Glomerular visceral epithelial cell (primary cell): ENCODE results near the gene PRTN3.
A peak's percentile ranks its signal among the peaks of the same experiment; 100 is the strongest.

Source experiments
- DNase-seq: peaks from one replicate; pipeline ENCODE4 v3.0.0-alpha.2; 2016; ENCODE audit errors: extremely low spot score

Gene PRTN3

DNA sequence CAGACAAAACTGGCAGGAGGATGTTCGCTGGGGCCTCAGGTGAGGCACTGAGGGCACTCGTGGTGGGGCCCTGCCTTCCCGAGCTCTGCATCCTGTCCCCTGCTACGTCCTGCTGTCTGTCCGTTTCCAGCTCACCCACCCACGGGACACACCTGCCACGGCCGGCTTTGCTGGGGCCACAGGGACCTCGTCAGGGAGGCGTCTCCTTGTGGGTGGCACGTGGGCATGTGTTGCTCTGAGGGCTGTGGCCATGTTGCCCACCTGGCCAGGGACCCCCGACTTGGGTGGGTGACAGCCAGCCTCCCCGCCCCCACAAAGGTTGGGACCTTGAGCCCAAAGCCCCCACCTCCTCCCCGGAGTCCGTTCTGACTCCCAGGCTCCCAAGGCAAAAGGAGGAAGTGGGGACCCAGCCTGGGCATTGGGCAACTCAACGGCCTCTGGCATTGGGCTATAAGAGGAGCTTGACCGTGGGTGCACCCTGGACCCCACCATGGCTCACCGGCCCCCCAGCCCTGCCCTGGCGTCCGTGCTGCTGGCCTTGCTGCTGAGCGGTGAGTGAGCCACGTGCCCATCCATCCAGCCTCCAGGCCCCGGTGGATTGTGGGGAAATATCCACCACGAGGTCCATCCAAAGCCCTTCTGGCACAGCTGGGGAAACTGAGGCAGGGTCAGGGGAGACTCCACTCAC, at the start of gene PRTN3:
TSS of gene PRTN3 (plus strand) at position 481 of the 688 bp plus-strand sequence. CDS start at position 491, 10 bp downstream.
- DNase-seq = no peak

DNA sequence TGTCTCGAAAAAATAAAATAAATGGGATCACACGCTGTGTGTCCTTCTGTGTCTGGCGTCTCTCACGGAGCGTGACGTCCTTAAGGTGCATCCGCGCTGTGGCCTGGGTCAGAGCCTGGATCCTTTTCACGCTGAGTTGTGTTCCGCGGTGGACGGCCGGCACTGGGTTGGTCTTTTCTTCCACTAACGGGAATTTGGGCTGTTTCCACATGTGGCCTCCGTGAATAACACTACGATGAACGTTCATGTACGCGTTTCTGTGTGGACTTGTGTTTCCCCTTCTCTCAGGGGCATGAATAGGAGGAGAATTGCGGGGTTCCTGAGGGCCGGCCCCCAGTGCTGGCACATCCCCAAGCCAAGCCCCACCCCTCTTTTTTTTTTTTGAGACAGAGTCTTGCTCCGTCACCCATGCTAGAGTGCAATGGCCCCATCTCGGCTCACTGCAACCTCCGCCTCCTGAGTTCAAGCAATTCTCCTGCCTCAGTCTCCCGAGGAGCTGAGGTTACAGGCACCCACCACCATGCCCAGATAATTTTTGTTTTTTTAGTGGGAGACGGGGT, 49.7 kb upstream of the PRTN3 start:
- DNase-seq = no peak

DNA sequence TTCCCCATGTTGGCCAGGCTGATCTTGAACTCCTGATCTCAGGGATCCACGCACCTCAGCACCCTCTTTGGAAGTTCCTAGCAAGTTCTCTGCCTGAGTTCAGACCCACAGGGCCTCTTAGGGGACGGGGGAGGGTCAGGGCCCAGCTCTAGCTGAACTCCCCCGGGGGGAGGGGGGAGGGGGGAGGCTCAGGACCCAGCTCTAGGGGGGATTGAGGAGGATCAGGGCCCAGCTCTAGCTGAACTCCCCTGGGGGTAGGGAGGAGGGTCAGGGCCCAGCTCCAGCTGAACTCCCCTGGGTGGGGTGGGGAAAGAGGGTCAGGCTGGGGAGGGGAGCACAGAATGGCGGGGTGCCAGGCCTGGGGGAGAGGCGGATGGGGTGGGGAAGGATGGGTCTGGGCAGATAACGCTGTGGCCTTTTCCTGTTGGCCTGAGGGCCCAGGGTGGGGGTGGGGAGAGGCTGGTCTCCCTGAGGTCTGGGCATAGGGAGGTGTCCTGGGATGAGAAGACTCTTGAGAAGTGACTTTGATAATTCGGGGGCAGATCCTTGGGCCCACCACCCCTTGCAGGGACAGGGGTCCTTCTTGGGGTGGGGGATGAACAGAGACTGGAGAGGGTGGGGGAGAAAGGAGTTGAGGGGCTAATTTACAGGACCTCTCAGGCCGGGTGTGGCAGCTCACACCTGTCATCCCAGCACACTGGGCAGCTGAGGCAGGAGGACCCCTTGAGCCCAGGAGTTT, 49.1 kb upstream of the PRTN3 start:
- no peak for DNase-seq

DNA sequence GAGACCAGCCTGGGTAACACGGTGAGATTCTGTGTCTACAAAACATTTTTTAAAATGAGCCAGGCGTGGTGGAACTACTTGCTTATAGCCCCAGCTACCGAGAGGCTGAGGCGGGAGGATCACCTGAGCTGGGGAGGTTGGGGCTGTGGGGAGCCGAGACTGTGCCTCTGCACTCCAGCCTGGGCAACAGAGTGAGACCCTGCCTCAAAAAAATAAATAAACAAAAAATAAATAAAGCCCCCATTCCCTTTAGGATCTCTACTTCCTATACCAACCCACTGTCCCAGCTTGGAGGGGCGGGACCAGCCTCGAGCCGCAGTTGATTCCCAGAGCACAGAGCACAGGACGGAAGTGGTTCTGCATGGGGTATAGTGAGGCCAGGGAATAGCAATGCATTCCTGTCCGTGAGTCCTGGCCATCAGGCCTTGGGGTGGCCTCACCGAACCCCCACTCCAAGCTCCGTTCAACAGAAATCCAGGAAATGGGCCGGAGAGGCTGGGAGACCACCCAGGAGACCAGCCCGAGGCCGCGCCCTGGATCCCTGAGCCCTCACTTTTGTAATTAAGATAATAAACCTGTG, 48.4 kb upstream of the PRTN3 start:
- no peak for DNase-seq

DNA sequence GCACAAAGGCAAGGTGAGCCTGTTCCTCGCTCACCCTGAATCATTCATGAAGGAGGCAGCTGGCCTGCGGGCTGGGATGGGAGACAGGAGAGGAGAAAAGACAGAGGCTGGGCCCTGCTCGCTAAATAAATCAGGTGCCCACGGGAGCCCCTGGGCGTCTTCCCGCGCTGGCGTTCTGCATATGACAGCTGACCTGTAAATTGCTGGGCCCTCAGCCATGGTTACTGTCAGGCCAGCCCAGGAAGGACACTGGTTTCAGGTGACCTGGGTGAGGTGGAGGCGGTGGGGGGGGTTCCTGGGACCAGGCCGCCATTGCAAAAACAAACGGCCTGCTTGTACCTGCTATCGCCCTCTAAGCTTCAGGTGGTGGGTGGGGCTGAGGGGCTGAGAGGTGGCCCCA, 47.0 kb upstream of the PRTN3 start:
- no peak for DNase-seq

DNA sequence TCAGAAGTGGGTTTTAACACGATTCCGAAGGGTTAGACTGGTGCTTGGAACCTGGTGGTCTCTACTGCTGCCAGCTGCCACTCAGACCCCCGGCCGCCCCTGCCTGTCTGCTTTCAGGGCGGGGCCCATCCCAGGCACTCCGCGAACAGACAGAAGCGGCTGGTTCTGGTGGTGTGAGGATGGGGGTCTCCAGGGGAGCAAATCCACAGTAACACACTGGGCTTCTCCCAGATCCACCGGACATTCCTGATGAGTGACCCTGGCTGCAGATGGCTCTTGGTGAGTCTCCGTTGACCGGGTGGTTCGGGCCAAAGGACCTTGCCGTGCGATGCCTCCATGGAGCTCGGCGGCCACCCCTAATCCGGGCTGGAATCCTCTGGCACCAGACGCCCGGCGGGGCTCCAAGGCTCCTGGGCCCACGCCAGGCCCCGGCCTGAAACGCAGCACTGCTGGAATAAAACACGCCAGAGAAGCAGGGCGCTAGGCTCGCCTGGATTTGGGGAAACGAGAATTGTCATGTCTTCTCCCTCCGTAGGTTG, 45.7 kb upstream of the PRTN3 start:
- no peak for DNase-seq

DNA sequence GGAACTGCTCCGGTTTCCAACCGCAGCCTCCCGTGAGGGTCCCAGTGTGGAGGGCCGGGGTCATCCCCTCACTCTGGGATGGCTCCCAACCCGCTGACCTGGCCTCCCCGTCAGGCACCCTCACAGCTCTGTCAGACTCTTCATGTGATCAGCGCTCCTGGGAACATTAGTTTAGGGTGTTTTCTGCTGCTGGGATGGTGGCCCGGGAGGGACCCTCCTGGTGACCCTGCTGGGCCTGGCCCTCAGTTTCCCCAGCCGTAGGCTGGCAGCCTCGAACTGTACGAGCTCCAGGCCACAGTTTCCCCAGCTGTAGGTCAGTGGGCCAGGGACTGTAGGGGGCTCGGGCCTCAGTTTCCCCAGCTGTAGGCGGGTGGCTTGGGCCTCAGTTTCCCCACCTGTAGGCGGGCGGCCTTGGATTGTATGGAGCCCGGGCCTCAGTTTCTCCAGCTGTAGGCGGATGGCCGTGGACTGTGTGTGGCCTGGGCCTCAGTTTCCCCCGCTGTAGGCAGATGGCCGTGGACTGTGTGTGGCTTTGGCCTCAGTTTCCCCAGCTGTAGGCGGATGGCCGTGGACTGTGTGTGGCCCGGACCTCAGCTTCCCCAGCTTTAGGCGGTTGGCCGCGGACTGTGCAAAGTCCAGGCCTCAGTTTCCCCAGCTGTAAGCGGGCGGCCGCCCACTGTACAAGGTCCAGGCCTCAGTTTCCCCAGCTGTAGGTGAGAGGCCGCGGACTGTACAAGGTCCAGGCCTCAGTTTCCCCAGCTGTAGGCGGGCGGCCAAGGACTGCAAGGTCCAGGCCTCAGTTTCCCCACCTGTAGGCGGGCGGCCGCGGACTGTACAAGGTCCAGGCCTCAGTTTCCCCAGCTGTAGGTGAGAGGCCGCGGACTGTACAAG, 44.9 kb upstream of the PRTN3 start:
- no peak for DNase-seq

DNA sequence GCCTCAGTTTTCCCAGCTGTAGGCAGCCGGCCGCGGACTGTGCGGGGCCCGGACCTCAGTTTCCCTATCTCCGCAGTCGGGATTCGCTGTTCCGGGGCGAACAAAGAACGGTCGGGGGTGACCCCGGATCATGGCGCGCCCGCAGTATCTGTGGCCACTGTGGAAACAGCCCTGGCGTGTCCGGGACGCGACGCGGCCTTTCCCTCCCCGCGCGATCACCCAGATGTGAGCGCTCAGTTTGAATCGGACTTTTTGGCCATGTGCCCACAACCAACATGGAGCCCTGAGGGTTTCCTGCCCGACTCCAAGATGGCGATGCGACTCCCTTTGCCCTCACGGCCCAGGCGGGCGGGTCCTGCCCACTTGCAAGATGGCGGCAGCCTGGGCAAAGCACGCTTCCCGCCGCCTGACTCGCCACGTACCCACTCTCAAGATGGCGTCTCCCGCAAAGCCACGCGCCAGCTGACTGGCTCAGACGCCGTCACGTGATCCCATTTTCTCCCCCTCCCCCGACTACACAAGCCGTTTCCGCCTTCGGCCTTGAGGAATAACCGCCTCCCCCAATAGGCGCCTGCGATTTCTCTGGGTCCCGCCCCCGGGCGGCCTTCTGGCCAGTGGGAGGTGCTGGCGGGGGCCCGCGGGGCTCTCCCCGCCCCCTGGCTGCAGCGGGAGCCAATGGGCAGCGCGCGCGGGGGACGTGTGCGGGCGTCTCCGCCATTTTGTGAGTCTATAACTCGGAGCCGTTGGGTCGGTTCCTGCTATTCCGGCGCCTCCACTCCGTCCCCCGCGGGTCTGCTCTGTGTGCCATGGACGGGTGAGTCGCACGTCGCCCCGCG, 43.9 kb upstream of the PRTN3 start, which contains the start of gene PTBP1:
TSS of gene PTBP1 (plus strand) at position 761 of the 836 bp plus-strand sequence. CDS start at position 807, 46 bp downstream.
- peak; percentile 100 for DNase-seq

- peak; percentile 93 for DNase-seq
These were observed 43.0 kb upstream of the PRTN3 start for GRCh38 chr19:797528-798414.

GRCh38 chr19:798415-799075, 42.3 kb upstream of the PRTN3 start:
- DNase-seq = peak; percentile 69

GRCh38 chr19:799076-799881, 41.5 kb upstream of the PRTN3 start:
- peak; percentile 49 for DNase-seq

GRCh38 chr19:800360-801029, 40.3 kb upstream of the PRTN3 start:
- no peak for DNase-seq

GRCh38 chr19:801030-801860, 39.6 kb upstream of the PRTN3 start:
- peak; percentile 64 for DNase-seq

DNA sequence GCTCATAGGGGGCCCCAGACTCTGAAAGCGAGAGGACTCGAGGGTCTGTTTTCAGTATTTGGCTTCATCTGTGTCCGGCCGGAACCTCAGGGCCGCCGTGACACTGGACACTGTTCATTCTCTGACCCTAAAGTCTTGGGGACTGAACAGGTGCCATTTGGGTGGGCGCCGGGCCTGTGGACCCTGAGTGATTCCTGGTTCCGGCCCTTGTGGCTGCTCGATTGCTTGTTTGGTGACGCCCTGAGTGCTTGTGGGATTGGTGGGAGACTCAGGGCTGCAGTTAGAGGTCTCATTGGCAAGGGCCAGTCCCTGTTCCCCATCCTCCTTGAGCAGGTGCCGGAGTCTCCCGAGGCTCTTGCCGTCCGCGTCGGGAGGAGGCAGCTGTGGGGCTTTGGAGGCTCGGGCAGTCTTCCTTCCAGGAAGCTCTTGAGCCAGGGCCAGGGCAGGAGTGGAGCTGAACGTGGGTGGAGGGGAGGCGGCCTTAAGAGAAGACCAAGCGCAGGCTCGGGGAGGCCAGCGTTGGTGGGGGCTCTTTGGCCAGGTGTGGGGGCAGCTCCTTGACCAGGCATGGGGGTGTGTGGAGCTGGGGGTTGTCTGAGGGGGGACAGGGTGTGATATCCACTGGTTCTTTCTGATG, 38.8 kb upstream of the PRTN3 start:
- DNase-seq = no peak

GRCh38 chr19:802498-803098, 38.2 kb upstream of the PRTN3 start:
- no peak for DNase-seq
